ENCODE measurements around the gene CENPO.
"Not testable (repeated sequence)": the region's sequence is repeated elsewhere in the genome, so short reads cannot be mapped to it uniquely, and the experiment has no call there.

CENPO gene

DNA sequence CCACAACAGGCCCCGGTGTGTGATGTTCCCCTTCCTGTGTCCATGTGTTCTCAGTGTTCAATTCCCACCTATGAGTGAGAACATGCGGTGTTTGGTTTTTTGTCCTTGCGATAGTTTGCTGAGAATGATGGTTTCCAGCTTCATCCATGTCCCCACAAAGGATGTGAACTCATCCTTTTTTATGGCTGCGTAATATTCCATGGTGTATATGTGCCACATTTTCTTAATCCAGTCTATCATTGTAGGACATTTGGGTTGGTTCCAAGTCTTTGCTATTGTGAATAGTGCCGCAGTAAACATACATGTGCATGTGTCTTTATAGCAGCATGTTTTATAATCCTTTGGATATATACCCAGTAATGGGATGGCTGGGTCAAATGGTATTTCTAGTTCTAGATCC is 7.3 kb downstream of the CENPO start:
- not testable (repeated sequence) for H3K27me3 Mint-ChIP-seq; H3K4me1 Mint-ChIP-seq (ENCODE audit: low read depth in 2 of 2); ATAC-seq (replicated peaks)

DNA sequence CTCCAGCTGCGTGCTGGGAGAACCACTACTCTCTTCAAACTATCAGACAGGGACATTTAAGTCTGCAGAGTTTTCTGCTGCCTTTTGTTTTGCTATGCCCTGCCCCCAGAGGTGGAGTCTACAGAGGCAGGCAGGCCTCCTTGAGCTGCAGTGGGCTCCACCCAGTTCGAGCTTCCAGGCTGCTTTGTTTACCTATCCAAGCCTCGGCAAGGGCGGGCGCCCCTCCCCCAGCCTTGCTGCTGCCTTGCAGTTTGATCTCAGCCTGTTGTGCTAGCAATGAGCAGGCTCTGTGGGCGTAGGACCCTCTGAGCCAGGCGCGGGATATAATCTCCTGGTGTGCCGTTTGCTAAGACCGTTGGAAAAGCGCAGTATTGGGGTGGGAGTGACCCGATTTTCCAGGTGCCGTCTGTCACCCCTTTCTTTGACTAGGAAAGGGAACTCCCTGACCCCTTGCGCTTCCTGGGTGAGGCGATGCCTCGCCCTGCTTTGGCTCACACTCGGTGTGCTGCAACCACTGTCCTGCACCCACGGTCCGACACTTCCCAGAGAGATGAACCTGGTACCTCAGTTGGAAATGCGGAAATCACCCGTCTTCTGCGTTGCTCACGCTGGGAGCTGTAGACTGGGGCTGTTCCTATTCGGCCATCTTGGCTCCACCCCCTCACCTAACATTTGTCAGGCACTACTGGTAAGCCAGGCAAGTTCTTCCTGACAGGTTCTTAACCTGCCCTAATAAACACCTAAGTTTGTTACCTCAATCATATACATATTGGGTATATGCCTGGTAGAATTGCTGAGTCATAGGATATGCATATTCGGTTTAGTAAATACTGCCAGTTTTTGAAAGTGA is 12.8 kb downstream of the CENPO start:
- H3K27ac Mint-ChIP-seq; H3K27me3 Mint-ChIP-seq; H3K4me3 Mint-ChIP-seq; H3K9me3 Mint-ChIP-seq; H3K36me3 Mint-ChIP-seq (ENCODE audit: insufficient read depth); ATAC-seq (replicated peaks); DNase-seq: not testable (repeated sequence)
- peaks cover 5 to 17% of the 10 kb centered on the region in 2 donors for H3K4me1 Mint-ChIP-seq (ENCODE audit: low read depth in 2 of 2)

More for the DNA sequence above, 7.3 kb downstream of the CENPO start:
- H3K9me3 Mint-ChIP-seq; H3K27ac Mint-ChIP-seq; H3K4me3 Mint-ChIP-seq; H3K36me3 Mint-ChIP-seq (ENCODE audit: insufficient read depth); DNase-seq: not testable (repeated sequence)

DNA sequence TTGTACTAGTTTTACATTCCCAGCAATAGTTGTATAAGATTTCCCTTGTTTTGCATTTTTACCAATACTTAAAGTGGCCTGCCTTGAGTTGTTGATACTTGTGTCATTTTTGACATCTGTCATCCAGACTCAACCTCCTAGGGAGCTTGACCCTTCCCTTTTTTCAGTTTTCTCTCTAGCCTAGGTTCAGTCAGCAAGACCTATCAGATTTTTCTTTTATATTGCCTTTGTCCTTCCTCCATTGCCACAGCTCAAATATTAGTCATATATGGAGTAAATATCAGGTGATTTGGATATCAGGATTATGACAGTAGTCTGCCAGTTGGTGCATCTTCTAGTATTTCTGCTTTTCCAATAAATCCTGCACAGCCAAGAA is 13.4 kb downstream of the CENPO start:
- H3K4me1 Mint-ChIP-seq (ENCODE audit: low read depth in 2 of 2): peaks cover 5 to 17% of the 10 kb centered on the region in 2 donors

DNA sequence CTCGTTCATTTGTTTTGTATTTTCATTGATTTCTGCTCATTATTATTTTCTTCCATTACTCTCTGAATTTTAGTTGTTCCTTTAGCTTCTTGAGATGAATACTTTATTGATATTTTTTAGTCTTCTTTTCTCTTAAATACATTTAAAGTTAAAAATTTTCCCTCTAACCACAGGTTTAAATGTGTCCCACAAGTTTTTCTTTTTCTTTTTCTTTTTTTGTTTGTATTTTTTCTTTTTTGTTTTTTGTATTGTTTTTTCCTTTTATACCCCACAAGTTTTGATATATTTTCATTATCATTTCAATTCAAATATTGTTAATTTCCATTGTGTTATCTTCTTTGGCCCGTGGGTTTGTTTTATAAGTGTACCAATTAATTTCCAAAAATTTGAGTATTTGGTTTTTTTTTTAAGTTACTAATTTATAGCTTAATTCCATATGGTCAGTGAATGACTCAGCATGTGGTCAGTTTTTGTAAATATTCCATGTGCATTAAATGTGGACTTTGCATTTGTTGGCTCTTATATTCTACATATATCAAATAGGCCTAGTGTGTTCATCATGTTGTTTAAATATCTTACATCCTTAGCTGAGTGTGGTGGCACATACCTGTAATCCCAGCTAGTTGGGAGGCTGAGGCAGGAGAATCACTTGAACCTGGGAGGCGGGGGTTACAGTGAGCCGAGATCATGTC is 16.2 kb downstream of the CENPO start:
- Mint-ChIP-seq H3K9me3 (no peaks in the 10 kb centered on the region), H3K27ac (peak overlapping the region; percentile 3 to 94), H3K4me3 (peak overlapping the region in 1 of 2 donors; percentile 60), H3K36me3 (ENCODE audit: insufficient read depth) (peaks cover 2% of the 10 kb centered on the region), H3K4me1 (ENCODE audit: low read depth in 2 of 2) (peaks cover 4 to 12% of the 10 kb centered on the region in 2 donors), H3K27me3 (no peaks in the 10 kb centered on the region)
- ATAC-seq (replicated peaks): no peak
- no peak for DNase-seq

More for the DNA sequence above, 13.4 kb downstream of the CENPO start:
- Mint-ChIP-seq H3K36me3 (ENCODE audit: insufficient read depth) (peaks cover 5% of the 10 kb centered on the region), H3K4me3 (no peak overlapping the region), H3K27ac (peak overlapping the region; percentile 14 to 28), H3K27me3 (no peaks in the 10 kb centered on the region), H3K9me3 (no peaks in the 10 kb centered on the region)
- DNase-seq (no peak), ATAC-seq (replicated peaks) (no peak)

DNA sequence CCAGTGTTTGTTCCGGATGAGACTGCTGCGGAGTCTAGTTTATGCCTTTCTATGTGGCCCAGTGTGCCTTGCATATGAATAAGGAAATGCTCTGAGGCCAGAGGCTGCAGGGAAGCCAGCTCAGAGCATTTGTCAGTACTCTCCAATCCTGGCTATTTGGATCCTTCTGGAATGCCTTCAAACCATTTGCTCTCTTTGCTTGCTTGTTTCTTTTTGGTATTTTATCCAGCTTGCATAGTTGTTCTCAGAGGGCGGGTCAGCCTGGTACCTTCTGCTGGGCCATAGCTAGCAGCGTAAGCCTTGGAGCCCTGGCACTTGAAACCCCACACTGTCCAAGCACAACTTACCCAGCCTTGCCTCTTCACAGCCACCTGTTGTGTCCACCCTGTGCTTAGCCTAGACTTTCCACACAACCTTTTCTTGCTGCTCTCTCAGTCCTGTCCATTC is 20.5 kb downstream of the CENPO start:
- Mint-ChIP-seq H3K27ac (no peak overlapping the region), H3K4me1 (ENCODE audit: low read depth in 2 of 2) (peaks cover 1 to 18% of the 10 kb centered on the region in 2 donors), H3K4me3 (no peak overlapping the region), H3K9me3 (no peaks in the 10 kb centered on the region), H3K36me3 (ENCODE audit: insufficient read depth) (peaks cover 13% of the 10 kb centered on the region), H3K27me3 (no peaks in the 10 kb centered on the region)
- DNase-seq (no peak), ATAC-seq (replicated peaks) (no peak)

DNA sequence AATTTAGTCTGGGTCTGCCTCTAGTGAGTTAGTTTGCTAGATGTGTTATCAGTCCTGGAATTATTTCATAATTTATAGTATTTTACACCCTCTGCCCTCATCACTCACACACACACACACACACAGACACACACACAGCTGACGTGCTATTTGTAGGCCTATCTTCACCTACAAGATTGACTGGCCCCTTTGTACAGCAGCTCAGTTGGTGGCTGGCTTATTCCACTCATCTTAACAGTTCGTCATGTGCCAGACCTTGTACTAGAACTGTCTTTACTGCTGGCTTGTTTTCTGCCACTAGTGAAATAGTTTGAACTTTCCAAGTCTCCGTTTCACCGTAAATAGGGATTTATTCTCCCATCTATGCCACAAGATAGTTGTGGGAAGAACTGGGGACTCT is 21.3 kb downstream of the CENPO start:
- H3K9me3 Mint-ChIP-seq: no peaks in the 10 kb centered on the region
- peaks cover 1 to 10% of the 10 kb centered on the region in 2 donors for H3K4me1 Mint-ChIP-seq (ENCODE audit: low read depth in 2 of 2)
- H3K27ac Mint-ChIP-seq: no peak overlapping the region
- no peaks in the 10 kb centered on the region for H3K27me3 Mint-ChIP-seq
- H3K36me3 Mint-ChIP-seq (ENCODE audit: insufficient read depth): peaks cover 15% of the 10 kb centered on the region
- DNase-seq (no peak), ATAC-seq (replicated peaks) (no peak)
- H3K4me3 Mint-ChIP-seq: no peak overlapping the region

DNA sequence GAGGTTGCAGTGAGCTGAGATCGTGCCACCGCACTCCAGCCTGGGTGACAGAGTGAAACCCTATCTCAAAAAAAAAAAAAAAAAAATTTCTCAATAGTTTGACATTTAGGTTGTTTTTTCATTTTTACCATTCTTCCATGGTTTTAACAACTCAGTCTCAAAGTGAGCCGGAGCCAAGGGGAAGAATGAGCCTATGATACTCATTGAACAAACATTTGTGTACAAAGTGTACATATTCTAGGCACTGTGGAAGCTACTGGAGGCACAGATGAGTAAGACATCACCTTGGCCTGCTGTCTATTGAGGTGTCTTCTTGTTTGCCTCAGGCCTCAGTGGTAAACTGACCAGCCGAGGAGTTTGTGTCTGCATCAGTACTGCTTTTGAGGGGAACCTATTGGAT is 21.9 kb downstream of the CENPO start:
- Mint-ChIP-seq H3K27me3 (no peaks in the 10 kb centered on the region), H3K4me3 (no peak overlapping the region), H3K27ac (peak overlapping the region in 1 of 2 donors; percentile 5), H3K9me3 (no peaks in the 10 kb centered on the region), H3K4me1 (ENCODE audit: low read depth in 2 of 2) (peaks cover 1 to 9% of the 10 kb centered on the region in 2 donors), H3K36me3 (ENCODE audit: insufficient read depth) (peaks cover 17% of the 10 kb centered on the region)
- DNase-seq: no peak
- ATAC-seq (replicated peaks): no peak

DNA sequence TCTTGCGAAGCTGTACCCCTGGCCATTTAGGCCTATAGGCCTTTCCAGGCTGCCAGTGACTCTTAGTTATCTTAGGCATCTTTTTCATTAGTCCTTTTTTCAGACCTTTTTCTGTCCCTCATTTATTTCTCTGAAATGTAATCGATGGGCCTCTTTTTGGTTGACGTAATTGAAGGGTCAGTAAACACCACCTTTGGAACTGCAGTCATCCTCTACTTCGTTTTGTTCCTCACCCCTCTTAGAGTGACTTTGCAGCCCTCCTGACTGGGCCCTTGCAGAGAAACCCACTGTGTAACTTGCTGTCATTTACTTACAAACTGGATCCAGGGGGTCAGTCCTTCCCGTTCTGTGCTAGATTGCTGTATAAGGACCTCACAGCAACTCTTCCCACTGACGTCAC is 23.2 kb downstream of the CENPO start:
- H3K4me3 Mint-ChIP-seq: no peak overlapping the region
- no peaks in the 10 kb centered on the region for H3K9me3 Mint-ChIP-seq
- peaks cover 17% of the 10 kb centered on the region for H3K36me3 Mint-ChIP-seq (ENCODE audit: insufficient read depth)
- peaks cover 1 to 9% of the 10 kb centered on the region in 2 donors for H3K4me1 Mint-ChIP-seq (ENCODE audit: low read depth in 2 of 2)
- H3K27me3 Mint-ChIP-seq: no peaks in the 10 kb centered on the region
- H3K27ac Mint-ChIP-seq: peak overlapping the region in 1 of 2 donors; percentile 64
- DNase-seq: no peak
- ATAC-seq (replicated peaks): no peak

DNA sequence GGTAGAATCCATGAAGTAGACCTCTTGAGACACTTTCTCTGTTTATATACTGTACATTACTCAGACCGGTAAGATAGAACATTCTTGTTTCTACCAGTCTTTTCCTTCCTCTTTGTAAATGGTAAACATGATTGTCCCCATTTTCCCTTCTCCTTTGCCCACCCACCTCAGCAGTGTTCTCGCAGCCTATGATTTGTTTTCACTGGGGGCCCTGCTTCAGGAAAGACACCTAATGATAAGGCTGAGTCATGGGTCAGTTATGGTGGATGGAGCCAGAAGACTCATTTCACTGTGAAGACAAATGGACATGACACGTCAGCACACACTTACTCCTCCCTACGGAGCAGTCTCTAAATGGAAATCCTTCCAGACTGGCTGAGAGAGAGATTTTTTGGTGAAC is 23.7 kb downstream of the CENPO start:
- Mint-ChIP-seq H3K27ac (peak overlapping the region in 1 of 2 donors; percentile 64), H3K9me3 (no peaks in the 10 kb centered on the region), H3K4me3 (no peak overlapping the region), H3K36me3 (ENCODE audit: insufficient read depth) (peaks cover 21% of the 10 kb centered on the region), H3K4me1 (ENCODE audit: low read depth in 2 of 2) (peaks cover 1 to 9% of the 10 kb centered on the region in 2 donors), H3K27me3 (no peaks in the 10 kb centered on the region)
- ATAC-seq (replicated peaks) (no peak), DNase-seq (no peak)

DNA sequence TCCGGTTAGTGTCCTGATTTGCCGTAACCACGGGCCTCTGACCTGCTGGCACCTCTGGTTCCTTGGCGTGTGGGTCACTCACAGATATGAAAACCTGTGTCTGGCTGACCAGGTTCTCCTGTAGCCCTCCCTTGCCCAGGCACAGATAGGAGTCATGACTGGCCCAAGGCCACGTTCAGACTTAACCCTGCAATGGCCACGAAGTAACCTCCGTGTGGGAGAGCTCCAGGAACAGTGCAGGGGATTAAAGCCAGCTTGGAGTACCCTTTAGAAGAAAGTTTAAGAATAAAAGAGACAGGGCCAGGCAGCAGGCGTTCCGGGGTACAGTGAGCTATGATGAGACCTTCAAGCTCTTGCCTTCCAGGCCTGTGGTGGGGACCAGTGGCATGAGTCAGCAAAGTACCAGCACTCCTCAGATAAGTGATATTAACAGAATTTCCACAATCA is 25.5 kb downstream of the CENPO start:
- H3K9me3 Mint-ChIP-seq: no peaks in the 10 kb centered on the region
- H3K36me3 Mint-ChIP-seq (ENCODE audit: insufficient read depth): peaks cover 27% of the 10 kb centered on the region
- peak overlapping the region; percentile 46 to 64 for H3K27ac Mint-ChIP-seq
- H3K4me1 Mint-ChIP-seq (ENCODE audit: low read depth in 2 of 2): peaks cover under 1 to 9% of the 10 kb centered on the region in 2 donors
- no peaks in the 10 kb centered on the region for H3K27me3 Mint-ChIP-seq
- no peak for ATAC-seq (replicated peaks)
- no peak overlapping the region for H3K4me3 Mint-ChIP-seq
- DNase-seq: no peak

DNA sequence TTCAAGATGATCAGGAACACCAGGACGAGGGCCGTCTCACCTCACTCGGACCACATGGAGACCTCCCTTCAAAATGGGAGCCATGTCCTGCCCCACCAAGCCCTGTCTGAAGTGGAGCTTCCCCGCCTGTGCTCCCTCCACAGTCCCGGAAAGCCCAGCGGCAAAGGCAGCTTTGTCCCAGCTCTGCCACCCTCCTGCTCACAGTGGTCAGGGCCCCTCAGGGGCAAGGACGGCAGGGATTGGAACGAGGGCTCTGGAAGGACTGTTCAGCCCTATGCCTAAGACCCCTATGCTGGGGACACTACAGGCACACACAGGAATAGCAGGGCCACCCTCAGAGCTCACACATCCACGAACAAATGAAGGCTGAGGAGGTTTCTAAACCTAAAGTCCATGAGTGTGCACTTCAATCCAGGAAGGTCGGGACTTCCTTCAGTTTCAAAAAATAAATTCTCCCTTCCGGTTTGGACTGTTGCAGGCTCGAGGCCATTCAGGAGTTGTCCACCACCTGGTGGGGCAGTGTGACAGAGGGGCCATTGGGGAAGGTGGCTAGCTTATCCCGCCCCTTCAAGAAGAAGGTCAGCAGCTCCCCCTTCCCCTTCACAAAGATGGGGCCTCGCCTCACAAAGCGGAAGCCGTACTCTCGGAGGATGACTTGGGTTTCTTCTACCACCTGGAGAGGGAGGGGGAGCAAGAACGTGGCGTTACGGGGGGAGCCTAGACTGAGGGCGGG is 26.4 kb downstream of the CENPO start:
- Mint-ChIP-seq H3K36me3 (ENCODE audit: insufficient read depth) (peaks cover 27% of the 10 kb centered on the region), H3K27ac (no peak overlapping the region), H3K27me3 (no peaks in the 10 kb centered on the region), H3K4me3 (no peak overlapping the region), H3K9me3 (no peaks in the 10 kb centered on the region), H3K4me1 (ENCODE audit: low read depth in 2 of 2) (peaks cover 0 to 9% of the 10 kb centered on the region in 2 donors)
- DNase-seq: no peak
- ATAC-seq (replicated peaks): no peak

DNA sequence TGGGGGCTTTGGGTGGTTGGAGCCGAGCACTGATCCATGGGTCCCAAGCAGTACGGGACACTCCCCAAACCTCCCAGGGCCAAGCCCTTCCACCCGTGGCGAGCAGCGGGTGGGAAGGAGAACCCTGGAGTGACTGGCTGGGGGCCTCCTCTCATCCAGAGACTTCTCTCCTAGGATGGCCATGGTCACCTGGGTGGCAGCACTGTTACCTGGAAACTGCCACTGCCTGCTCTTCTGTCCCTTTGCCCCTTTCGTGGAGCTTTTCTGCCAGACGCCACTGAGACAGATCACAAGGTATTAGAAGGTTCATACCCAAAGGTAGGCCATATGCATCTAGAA is 26.9 kb downstream of the CENPO start:
- H3K4me3 Mint-ChIP-seq: no peak overlapping the region
- DNase-seq (no peak), ATAC-seq (replicated peaks) (no peak)
- peaks cover 0 to 9% of the 10 kb centered on the region in 2 donors for H3K4me1 Mint-ChIP-seq (ENCODE audit: low read depth in 2 of 2)
- H3K27me3 Mint-ChIP-seq: no peaks in the 10 kb centered on the region
- H3K9me3 Mint-ChIP-seq: no peaks in the 10 kb centered on the region
- H3K36me3 Mint-ChIP-seq (ENCODE audit: insufficient read depth): peaks cover 27% of the 10 kb centered on the region
- no peak overlapping the region for H3K27ac Mint-ChIP-seq

DNA sequence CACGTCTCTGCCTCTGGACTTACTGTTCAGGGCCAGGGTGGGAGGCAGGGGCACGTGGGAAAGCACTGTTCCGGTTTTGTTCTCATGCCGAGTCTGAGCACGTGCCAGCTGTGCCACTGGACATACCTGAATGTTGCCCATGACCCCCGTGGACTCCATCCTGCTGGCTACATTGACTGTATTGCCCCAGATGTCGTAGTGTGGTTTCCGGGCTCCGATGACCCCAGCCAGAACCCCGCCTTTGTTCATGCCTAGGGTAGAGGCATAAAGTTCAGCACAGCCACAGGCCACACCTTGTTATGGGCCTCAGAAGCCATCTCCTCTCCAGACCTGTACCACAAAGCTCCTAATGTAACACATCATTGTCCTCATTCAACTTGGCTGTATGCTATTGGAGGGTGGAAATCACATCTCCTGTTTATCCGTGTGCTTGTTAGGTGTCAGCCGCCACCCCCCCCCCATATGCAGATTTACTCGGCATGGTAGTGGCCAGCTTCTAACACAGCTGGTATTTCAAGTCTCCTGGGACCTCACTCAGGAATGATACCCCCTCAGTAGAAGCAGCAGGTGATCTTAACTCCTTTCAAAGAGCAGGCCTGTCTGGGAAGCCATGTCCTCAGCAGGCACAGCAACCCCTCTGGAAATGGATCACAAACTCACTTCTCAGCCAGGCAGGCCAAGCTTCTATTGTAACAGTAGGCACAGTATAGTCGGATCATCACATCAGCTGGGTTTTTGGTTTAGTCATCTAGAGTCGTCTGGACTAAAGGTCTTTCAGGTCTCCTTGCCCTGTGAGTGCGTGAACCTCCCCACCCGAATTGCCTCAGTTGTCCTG is 27.6 kb downstream of the CENPO start:
- peak overlapping the region in 1 of 2 donors; percentile 55 for H3K27ac Mint-ChIP-seq
- DNase-seq (no peak), ATAC-seq (replicated peaks) (no peak)
- H3K9me3 Mint-ChIP-seq: no peaks in the 10 kb centered on the region
- peaks cover 3 to 6% of the 10 kb centered on the region in 2 donors for H3K4me1 Mint-ChIP-seq (ENCODE audit: low read depth in 2 of 2)
- H3K36me3 Mint-ChIP-seq (ENCODE audit: insufficient read depth): peaks cover 25% of the 10 kb centered on the region
- H3K27me3 Mint-ChIP-seq: no peaks in the 10 kb centered on the region
- H3K4me3 Mint-ChIP-seq: no peak overlapping the region

All from effector memory CD8-positive, alpha-beta T cell (primary cell).